Stimulated activated naive CD8-positive, alpha-beta T cell treated with anti-CD3 and anti-CD28 coated beads, Interleukin-15, Interleukin-2, amounts not matched to agents 100 ng/mL and 50 ng/mL, for 24 hours (primary cell): Measurements from ENCODE around the gene IL3.

Source experiments
- H3K27ac Mint-ChIP-seq: one replicate; pipeline ENCODE4 v1.8.0; 2021; ENCODE audit warnings: mild to moderate bottlenecking, mixed read lengths
- H3K27me3 Mint-ChIP-seq: one replicate; pipeline ENCODE4 v1.8.0; 2021; ENCODE audit warnings: mixed read lengths
- H3K36me3 Mint-ChIP-seq: one replicate; pipeline ENCODE4 v1.8.0; 2021; ENCODE audit warnings: low read depth, mixed read lengths
- H3K4me1 Mint-ChIP-seq: one replicate; pipeline ENCODE4 v1.8.0; 2021; ENCODE audit warnings: low read depth, mixed read lengths
- H3K4me3 Mint-ChIP-seq: one replicate; pipeline ENCODE4 v1.8.0; 2021; ENCODE audit warnings: mild to moderate bottlenecking, mixed read lengths
- H3K9me3 Mint-ChIP-seq: one replicate; pipeline ENCODE4 v1.8.0; 2021; ENCODE audit warnings: mixed read lengths

IL3 gene

DNA sequence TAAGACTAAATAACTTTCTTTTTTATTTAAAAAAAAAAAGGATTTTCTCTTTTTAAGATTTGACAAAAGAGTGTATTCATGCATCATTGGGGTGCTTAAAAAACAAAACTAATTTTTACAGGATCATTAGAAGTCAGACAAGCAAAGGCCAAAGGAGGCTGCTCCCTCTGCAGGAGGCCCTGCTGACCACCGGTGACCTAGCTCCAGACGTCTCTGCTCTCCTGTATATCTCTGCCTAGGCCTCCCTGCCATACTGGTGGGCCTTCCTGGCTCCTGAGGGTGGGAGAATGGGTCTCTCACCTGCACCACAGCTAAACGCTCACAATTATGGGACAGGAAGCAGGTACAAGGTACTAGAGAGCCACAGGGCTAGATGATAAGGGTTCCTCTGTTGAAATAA is 49.7 kb downstream of the IL3 start:
- H3K4me1 Mint-ChIP-seq = peaks cover 87% of the 10 kb centered on the region
- H3K27ac Mint-ChIP-seq = peak overlapping the region; percentile 86
- peaks cover 11% of the 10 kb centered on the region for H3K36me3 Mint-ChIP-seq
- peak overlapping the region; percentile 63 for H3K4me3 Mint-ChIP-seq
- H3K27me3 Mint-ChIP-seq = no peaks in the 10 kb centered on the region
- H3K9me3 Mint-ChIP-seq = peaks cover 8% of the 10 kb centered on the region

- peaks cover 13% of the 10 kb centered on the region for H3K9me3 Mint-ChIP-seq
- peak overlapping the region; percentile 86 for H3K27ac Mint-ChIP-seq
- H3K4me3 Mint-ChIP-seq = peak overlapping the region; percentile 63
- peaks cover 87% of the 10 kb centered on the region for H3K4me1 Mint-ChIP-seq
- peaks cover 17% of the 10 kb centered on the region for H3K36me3 Mint-ChIP-seq
- H3K27me3 Mint-ChIP-seq = no peaks in the 10 kb centered on the region
Observed at GRCh38 chr5:132110930-132111329, 50.5 kb downstream of the IL3 start.

DNA sequence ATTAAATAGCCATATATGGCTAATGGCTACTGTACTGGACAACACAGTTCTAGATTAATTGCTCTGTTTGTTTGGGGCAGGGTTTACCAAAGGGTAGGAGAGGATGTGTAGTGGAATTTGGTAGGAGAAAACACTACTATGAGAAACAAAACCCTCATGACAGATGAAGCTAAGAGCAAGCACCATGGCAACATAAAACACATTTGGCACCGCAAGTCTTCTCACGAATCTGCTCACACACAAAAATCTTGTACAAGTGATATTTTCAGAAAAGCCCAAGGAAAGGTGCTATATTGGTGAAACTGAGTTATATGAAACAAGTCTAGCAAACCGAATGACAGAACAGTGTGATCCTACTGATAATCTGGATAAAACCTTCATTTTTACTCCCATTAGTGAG is 51.7 kb downstream of the IL3 start:
- Mint-ChIP-seq H3K27me3 (no peaks in the 10 kb centered on the region), H3K4me1 (peaks cover 92% of the 10 kb centered on the region), H3K36me3 (peaks cover 17% of the 10 kb centered on the region), H3K9me3 (peaks cover 13% of the 10 kb centered on the region), H3K4me3 (peak overlapping the region; percentile 63), H3K27ac (peak overlapping the region; percentile 75)
